Hepatocyte (in vitro differentiated cells): ENCODE results near the gene PROZ. TPM values are rescaled to one million over a fixed set of nuclear protein-coding genes. Genes with fewer than 3 reads are reported as not detected.
"Not testable (repeated sequence)": the region's sequence is repeated elsewhere in the genome, so short reads cannot be mapped to it uniquely, and the experiment has no call there.

Source experiments
- DNase-seq: peaks from one replicate; pipeline ENCODE4 v3.0.0-alpha.2; 2016; ENCODE audit warnings: low spot score
- H2AFZ ChIP-seq: fragments of 200-600 bp; sonication (generic); 2 replicates; pipeline ENCODE4 v1.6.0; 2016; ENCODE audit warnings: antibody characterized with exemption, mild to moderate bottlenecking
- H3K27ac ChIP-seq: fragments of 200-600 bp; sonication (generic); 2 replicates; pipeline ENCODE4 v1.5.1; 2016; ENCODE audit warnings: mild to moderate bottlenecking
- H3K27me3 ChIP-seq: fragments of 200-600 bp; sonication (generic); 2 replicates; pipeline ENCODE4 v1.6.1; 2016
- H3K36me3 ChIP-seq: fragments of 200-600 bp; sonication (generic); replicated peaks from 2 replicates; pipeline ENCODE4 v1.5.1; 2016; ENCODE audit warnings: low read depth; ENCODE audit not compliant: insufficient read depth
- H3K4me1 ChIP-seq: fragments of 200-600 bp; sonication (generic); 2 replicates; pipeline ENCODE4 v1.5.1; 2016; ENCODE audit warnings: mild to moderate bottlenecking, moderate library complexity; ENCODE audit not compliant: insufficient read depth
- H3K4me2 ChIP-seq: fragments of 200-600 bp; sonication (generic); 2 replicates; pipeline ENCODE4 v1.6.0; 2016
- H3K4me3 ChIP-seq: fragments of 200-600 bp; sonication (generic); 2 replicates; pipeline ENCODE4 v1.5.1; 2016; ENCODE audit warnings: mild to moderate bottlenecking
- H3K79me2 ChIP-seq: fragments of 200-600 bp; sonication (generic); 2 replicates; pipeline ENCODE4 v1.6.0; 2017; ENCODE audit warnings: mild to moderate bottlenecking
- H3K9me2 ChIP-seq: fragments of 200-600 bp; sonication (generic); replicated peaks from 2 replicates; pipeline ENCODE4 v1.6.0; 2017; ENCODE audit warnings: mild to moderate bottlenecking; ENCODE audit not compliant: insufficient read depth
- H3K9me3 ChIP-seq: fragments of 200-600 bp; sonication (generic); 2 replicates; pipeline ENCODE4 v1.5.1; 2016; ENCODE audit warnings: low read depth, mild to moderate bottlenecking
- H4K20me1 ChIP-seq: fragments of 200-600 bp; sonication (generic); 2 replicates; pipeline ENCODE4 v1.6.0; 2016; ENCODE audit warnings: mild to moderate bottlenecking; ENCODE audit not compliant: insufficient read depth, poor library complexity, severe bottlenecking
- EZH2 ChIP-seq: fragments of 200-600 bp; sonication (generic); IDR thresholded peaks from 2 replicates; pipeline ENCODE4 v1.6.1; 2016; ENCODE audit warnings: antibody characterized with exemption, mild to moderate bottlenecking, borderline replicate concordance
- EZH2phosphoT487 ChIP-seq: fragments of 200-600 bp; sonication (generic); IDR thresholded peaks from one replicate; pipeline ENCODE4 v1.6.1; 2018; ENCODE audit warnings: antibody characterized with exemption, mild to moderate bottlenecking, low read depth, moderate library complexity; ENCODE audit not compliant: unreplicated experiment, severe bottlenecking
- WGBS: methylation state at CpG from one replicate; pipeline ENCODE4 v1.1.6; 2016; ENCODE audit warnings: low lambda C conversion rate; ENCODE audit errors: missing lambda C conversion rate; 5-methylcytosine and 5-hydroxymethylcytosine counted together
- polyA plus RNA-seq: library from polyadenylated mRNA; unstranded; fragments of >200 nt; fragmentation: Nextera tagmentation; extraction: Ambion mirVana; gene quantifications from 2 replicates; pipeline ENCODE4 v1.2.1, GENCODE V29; 2016
- total RNA-seq: library from RNA; depleted of rRNA; stranded (reverse); fragments of >200 nt; gene quantifications from 2 replicates; pipeline ENCODE4 v1.2.3, GENCODE V29; 2014
- TF ChIP-seq, protein P1 (sequence below): fragments of 200-600 bp; sonication (generic); IDR thresholded peaks from 2 replicates; pipeline ENCODE4 v1.5.1; 2016; ENCODE audit warnings: antibody characterized with exemption, mild to moderate bottlenecking; ENCODE audit not compliant: poor library complexity

PROZ gene
- total and polyA plus RNA-seq, 2 experiments from 2014 or later = 4.7 TPM

- no peak for DNase-seq
- Histone ChIP-seq H3K9me3 (no peaks in the 10 kb centered on the region), H3K4me1 (peaks cover 3% of the 10 kb centered on the region), H3K27me3 (peaks cover 9% of the 10 kb centered on the region), H3K36me3 (no peaks in the 10 kb centered on the region), H4K20me1 (no peaks in the 10 kb centered on the region), H3K9me2 (no peaks in the 10 kb centered on the region), H3K4me3 (no peak overlapping the region), H3K27ac (peak overlapping the region; percentile 23), H2AFZ (no peak overlapping the region), H3K79me2 (no peaks in the 10 kb centered on the region), H3K4me2 (peak overlapping the region; percentile 43)
- no peak for TF ChIP-seq EZH2phosphoT487
- TF ChIP-seq, protein P1, sequence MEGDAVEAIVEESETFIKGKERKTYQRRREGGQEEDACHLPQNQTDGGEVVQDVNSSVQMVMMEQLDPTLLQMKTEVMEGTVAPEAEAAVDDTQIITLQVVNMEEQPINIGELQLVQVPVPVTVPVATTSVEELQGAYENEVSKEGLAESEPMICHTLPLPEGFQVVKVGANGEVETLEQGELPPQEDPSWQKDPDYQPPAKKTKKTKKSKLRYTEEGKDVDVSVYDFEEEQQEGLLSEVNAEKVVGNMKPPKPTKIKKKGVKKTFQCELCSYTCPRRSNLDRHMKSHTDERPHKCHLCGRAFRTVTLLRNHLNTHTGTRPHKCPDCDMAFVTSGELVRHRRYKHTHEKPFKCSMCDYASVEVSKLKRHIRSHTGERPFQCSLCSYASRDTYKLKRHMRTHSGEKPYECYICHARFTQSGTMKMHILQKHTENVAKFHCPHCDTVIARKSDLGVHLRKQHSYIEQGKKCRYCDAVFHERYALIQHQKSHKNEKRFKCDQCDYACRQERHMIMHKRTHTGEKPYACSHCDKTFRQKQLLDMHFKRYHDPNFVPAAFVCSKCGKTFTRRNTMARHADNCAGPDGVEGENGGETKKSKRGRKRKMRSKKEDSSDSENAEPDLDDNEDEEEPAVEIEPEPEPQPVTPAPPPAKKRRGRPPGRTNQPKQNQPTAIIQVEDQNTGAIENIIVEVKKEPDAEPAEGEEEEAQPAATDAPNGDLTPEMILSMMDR = no peak
- WGBS = 57% methylated on average over 4 of the region's 7 CpGs
Measured at GRCh38 chr13:113158946-113159345, 498 bp downstream of the PROZ start.

DNA sequence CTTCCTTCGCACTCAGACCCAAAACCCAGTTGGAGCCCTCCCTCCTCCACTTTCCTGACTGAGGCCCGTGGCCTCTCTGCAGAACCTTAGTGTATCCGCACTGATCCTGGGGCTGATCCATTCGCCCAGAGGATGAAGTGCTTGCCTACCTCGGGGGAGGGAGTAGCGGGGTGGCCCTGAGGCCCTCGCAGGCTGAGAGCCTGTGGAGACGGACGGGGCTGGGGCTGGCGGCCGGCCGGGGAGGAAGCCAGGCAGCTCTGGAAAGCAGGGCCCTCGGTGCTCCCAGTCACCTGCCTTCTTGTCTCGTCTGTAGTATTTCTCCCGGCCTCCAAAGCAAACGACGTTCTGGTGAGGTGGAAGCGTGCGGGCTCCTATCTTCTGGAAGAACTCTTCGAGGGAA lies 1.3 kb downstream of the PROZ start:
- H3K27ac ChIP-seq = no peak overlapping the region
- H3K9me3 ChIP-seq = no peaks in the 10 kb centered on the region
- no peaks in the 10 kb centered on the region for H3K79me2 ChIP-seq
- H3K27me3 ChIP-seq = peaks cover 9% of the 10 kb centered on the region
- no peak overlapping the region for H3K4me2 ChIP-seq
- no peak overlapping the region for H3K4me3 ChIP-seq
- no peaks in the 10 kb centered on the region for H3K36me3 ChIP-seq
- peak; percentile 10 for DNase-seq
- no peaks in the 10 kb centered on the region for H3K9me2 ChIP-seq
- peaks cover 3% of the 10 kb centered on the region for H3K4me1 ChIP-seq
- no peak for TF ChIP-seq EZH2
- TF ChIP-seq, protein P1 = no peak
- no peak for TF ChIP-seq EZH2phosphoT487
- no peak overlapping the region for H2AFZ ChIP-seq
- 82% methylated on average over 20 of the region's 20 CpGs for WGBS
- H4K20me1 ChIP-seq = no peaks in the 10 kb centered on the region

DNA sequence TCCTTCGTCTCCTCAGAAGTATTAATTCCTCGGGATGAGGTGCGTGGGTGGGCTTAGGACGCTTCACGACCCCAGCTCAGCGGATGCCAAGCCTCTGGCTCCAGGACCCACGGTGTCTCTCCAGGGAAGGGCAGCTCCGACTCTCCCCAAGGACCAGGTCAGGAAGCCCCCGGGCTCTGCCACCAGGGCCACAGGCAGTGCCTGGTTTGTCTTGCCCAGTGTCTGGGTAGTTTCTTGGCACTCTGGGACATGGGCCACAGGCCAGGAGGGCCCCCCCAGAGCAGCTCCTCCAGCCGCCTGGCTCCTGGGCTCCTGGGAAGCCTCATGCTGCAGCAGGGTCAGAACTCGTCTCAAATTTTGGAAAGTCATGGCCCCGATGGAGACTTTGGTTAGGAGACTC lies 2.5 kb downstream of the PROZ start:
- Histone ChIP-seq H3K36me3 (no peaks in the 10 kb centered on the region), H3K27me3 (peaks cover 9% of the 10 kb centered on the region), H3K4me1 (peaks cover 3% of the 10 kb centered on the region), H4K20me1 (no peaks in the 10 kb centered on the region), H3K9me2 (no peaks in the 10 kb centered on the region), H3K79me2 (no peaks in the 10 kb centered on the region), H3K4me3 (no peak overlapping the region), H3K9me3 (no peaks in the 10 kb centered on the region), H3K4me2 (no peak overlapping the region), H2AFZ (no peak overlapping the region), H3K27ac (no peak overlapping the region)
- 84% methylated on average over 12 of the region's 12 CpGs for WGBS
- no peak for DNase-seq
- no peak for TF ChIP-seq EZH2
- no peak for TF ChIP-seq EZH2phosphoT487
- TF ChIP-seq, protein P1 = no peak

- 61% methylated on average over 3 of the region's 16 CpGs for WGBS
- no peak for DNase-seq
Measured at GRCh38 chr13:113161433-113161832, 3.0 kb downstream of the PROZ start.

DNA sequence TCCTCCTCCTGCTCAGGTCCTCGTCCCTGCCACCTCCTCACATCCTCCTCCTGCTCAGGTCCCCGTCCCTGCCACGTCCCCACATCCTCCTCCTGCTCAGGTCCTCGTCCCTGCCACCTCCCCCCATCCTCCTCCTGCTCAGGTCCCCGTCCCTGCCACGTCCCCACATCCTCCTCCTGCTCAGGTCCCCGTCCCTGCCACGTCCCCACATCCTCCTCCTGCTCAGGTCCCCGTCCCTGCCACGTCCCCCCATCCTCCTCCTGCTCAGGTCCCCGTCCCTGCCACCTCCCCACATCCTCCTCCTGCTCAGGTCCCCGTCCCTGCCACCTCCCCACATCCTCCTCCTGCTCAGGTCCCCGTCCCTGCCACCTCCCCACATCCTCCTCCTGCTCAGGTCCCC lies 3.5 kb downstream of the PROZ start:
- H2AFZ ChIP-seq, H3K4me2 ChIP-seq, H3K36me3 ChIP-seq, H4K20me1 ChIP-seq, H3K79me2 ChIP-seq, DNase-seq, H3K9me2 ChIP-seq, H3K27me3 ChIP-seq, H3K4me3 ChIP-seq, H3K27ac ChIP-seq, H3K9me3 ChIP-seq, H3K4me1 ChIP-seq: not testable (repeated sequence)
- WGBS = no CpG with 5 or more reads among the region's 13 CpGs

More at GRCh38 chr13:113161433-113161832, 3.0 kb downstream of the PROZ start:
- Histone ChIP-seq H3K4me1 (peaks cover 3% of the 10 kb centered on the region), H3K4me3 (no peak overlapping the region), H3K27ac (no peak overlapping the region), H3K9me3 (no peaks in the 10 kb centered on the region), H2AFZ (no peak overlapping the region), H3K4me2 (no peak overlapping the region), H3K36me3 (no peaks in the 10 kb centered on the region), H3K9me2 (no peaks in the 10 kb centered on the region), H4K20me1 (no peaks in the 10 kb centered on the region), H3K27me3 (peaks cover 9% of the 10 kb centered on the region), H3K79me2 (no peaks in the 10 kb centered on the region)
- TF ChIP-seq EZH2phosphoT487 (no peak), EZH2 (no peak)
- TF ChIP-seq, protein P1 = no peak
